ENCODE results near the gene LGALS3BP. TPM values are rescaled to one million over a fixed set of nuclear protein-coding genes. Genes with fewer than 3 reads are reported as not detected.
A peak's percentile ranks its signal among the peaks of the same experiment; 100 is the strongest.
"Not testable (repeated sequence)": the region's sequence is repeated elsewhere in the genome, so short reads cannot be mapped to it uniquely, and the experiment has no call there.

The LGALS3BP gene
- 10 to 100 TPM; 44.8 to 48.2 TPM for total RNA-seq

GRCh38 chr17:78979780-78980623 is at the start of gene LGALS3BP:
Gene LGALS3BP (minus strand): TSS chr17:78979923. CDS start chr17:78977191, 2,732 bp downstream.
- peak; percentile 89 for ATAC-seq (replicated peaks)
- no peaks in the 10 kb centered on the region for H3K36me3 Mint-ChIP-seq (ENCODE audit: low read depth)
- H3K4me1 Mint-ChIP-seq = no peaks in the 10 kb centered on the region
- H3K9me3 Mint-ChIP-seq = no peaks in the 10 kb centered on the region
- no peaks in the 10 kb centered on the region for H3K27me3 Mint-ChIP-seq
- peak within 1 kb of the TSS; percentile 76 for H3K27ac Mint-ChIP-seq
- peak within 1 kb of the TSS; percentile 69 for H3K4me3 Mint-ChIP-seq

DNA sequence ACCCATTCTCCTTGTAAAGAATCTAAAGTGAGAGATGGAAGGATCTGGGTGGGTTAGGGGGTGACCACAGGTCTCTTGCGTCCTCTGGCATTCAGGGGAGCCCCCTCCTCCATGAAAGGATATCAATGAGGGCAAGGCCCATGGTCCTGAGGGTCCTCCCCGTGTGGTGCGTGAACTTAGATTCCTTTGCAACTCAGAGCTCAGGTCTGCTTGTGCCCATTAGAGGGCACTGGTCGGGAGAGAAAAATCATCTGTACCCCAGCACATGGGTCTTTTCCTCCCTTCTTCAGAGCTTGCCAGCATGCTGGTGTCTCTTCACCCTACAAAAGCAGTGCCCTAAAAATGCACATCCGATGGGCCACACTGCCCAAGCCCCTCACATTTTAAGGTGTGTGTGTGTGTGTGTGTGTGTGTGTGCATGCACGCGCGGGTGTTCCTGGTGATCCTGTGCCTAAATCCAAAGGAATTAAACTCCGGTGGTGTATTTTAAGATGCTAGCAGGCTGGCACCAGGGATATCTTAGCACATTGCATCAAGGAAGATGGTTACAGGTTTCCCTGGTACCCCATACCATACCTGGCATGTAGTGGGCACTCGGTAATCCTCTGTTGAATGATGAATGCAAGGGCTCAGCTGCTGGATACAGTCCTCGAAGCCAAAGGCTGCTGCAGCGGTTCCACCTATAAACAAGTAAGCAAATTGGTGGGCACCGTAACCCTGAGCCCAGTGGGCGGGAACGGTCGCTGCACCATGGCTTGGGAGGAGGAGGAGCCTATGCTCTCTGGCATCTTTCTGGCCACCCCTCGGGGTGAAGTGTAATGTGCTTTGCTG is 49.0 kb upstream of the LGALS3BP start:
- no peak for ATAC-seq (replicated peaks)
- no peaks in the 10 kb centered on the region for H3K9me3 Mint-ChIP-seq

GRCh38 chr17:79027925-79028491 is 48.3 kb upstream of the LGALS3BP start:
- no peak for ATAC-seq (replicated peaks)
- no peaks in the 10 kb centered on the region for H3K36me3 Mint-ChIP-seq (ENCODE audit: low read depth)
- no peak overlapping the region for H3K27ac Mint-ChIP-seq
- H3K4me3 Mint-ChIP-seq = no peak overlapping the region
- H3K4me1 Mint-ChIP-seq = no peaks in the 10 kb centered on the region
- no peaks in the 10 kb centered on the region for H3K9me3 Mint-ChIP-seq
- peaks cover 13% of the 10 kb centered on the region for H3K27me3 Mint-ChIP-seq

More for the DNA sequence above, 49.0 kb upstream of the LGALS3BP start:
- Mint-ChIP-seq H3K4me3 (no peak overlapping the region), H3K4me1 (no peaks in the 10 kb centered on the region), H3K36me3 (ENCODE audit: low read depth) (no peaks in the 10 kb centered on the region), H3K27me3 (peaks cover 13% of the 10 kb centered on the region), H3K27ac (no peak overlapping the region)

GRCh38 chr17:79027274-79027924 is 47.7 kb upstream of the LGALS3BP start:
- ATAC-seq (replicated peaks) = no peak
- H3K4me3 Mint-ChIP-seq = no peak overlapping the region
- no peak overlapping the region for H3K27ac Mint-ChIP-seq
- no peaks in the 10 kb centered on the region for H3K36me3 Mint-ChIP-seq (ENCODE audit: low read depth)
- no peaks in the 10 kb centered on the region for H3K4me1 Mint-ChIP-seq
- peaks cover 12% of the 10 kb centered on the region for H3K27me3 Mint-ChIP-seq
- H3K9me3 Mint-ChIP-seq = no peaks in the 10 kb centered on the region

GRCh38 chr17:79026376-79027273 is 46.9 kb upstream of the LGALS3BP start:
- Mint-ChIP-seq H3K4me3 (no peak overlapping the region), H3K9me3 (no peaks in the 10 kb centered on the region), H3K36me3 (ENCODE audit: low read depth) (no peaks in the 10 kb centered on the region), H3K27me3 (peaks cover 4% of the 10 kb centered on the region), H3K27ac (no peak overlapping the region), H3K4me1 (no peaks in the 10 kb centered on the region)
- no peak for ATAC-seq (replicated peaks)

DNA sequence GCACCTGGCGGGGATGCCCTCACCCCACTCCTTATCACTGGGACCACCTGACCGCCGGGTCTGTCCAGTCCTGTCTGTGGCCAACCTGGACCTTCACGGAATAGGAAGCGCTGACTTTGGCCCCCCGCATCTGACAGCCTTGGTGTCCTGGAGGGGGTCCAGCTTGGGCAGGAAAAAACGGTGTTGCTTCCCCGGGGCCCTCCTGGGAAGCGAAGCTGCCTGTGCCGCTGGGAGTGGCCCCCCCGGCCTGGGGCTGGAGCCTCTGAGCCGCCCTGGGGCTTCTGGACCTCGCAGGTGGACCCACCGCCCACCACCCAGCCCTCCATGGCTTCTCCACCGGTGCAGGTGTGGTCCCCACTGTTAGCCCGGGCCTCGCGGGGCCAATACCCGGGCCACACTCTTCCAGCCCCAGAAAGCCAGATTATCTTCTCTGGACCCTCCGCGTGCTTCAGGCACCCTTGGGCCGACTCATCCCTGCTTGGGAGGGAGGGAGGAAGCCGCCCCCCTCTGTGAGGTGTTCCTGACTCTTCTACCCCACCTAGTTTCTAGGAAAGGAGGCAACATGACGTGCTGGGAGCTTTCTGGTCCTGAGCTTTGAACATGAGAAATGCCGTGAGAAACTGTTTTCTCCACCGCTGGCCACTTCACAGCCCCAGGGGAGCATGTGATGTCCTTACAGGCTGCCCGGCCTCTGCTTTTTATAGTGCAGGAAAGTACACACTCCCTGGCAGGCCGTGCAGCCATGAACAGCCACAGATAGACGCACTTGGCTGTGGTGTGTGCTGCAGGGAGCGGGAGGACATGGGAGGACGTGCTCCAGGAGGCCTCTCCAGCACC is 45.4 kb upstream of the LGALS3BP start:
- H3K27me3 Mint-ChIP-seq = no peaks in the 10 kb centered on the region
- H3K4me1 Mint-ChIP-seq = no peaks in the 10 kb centered on the region
- peak overlapping the region; percentile 68 for H3K4me3 Mint-ChIP-seq
- H3K27ac Mint-ChIP-seq = no peak overlapping the region
- H3K9me3 Mint-ChIP-seq = no peaks in the 10 kb centered on the region
- ATAC-seq (replicated peaks) = no peak
- H3K36me3 Mint-ChIP-seq (ENCODE audit: low read depth) = no peaks in the 10 kb centered on the region

- peak; percentile 80 for ATAC-seq (replicated peaks)
- Mint-ChIP-seq H3K9me3 (no peaks in the 10 kb centered on the region), H3K36me3 (ENCODE audit: low read depth) (no peaks in the 10 kb centered on the region), H3K4me3 (peak within 1 kb of the TSS; percentile 68), H3K4me1 (no peaks in the 10 kb centered on the region), H3K27ac (peak within 1 kb of the TSS; percentile 32), H3K27me3 (no peaks in the 10 kb centered on the region)
Observed at GRCh38 chr17:79023886-79024771, 44.4 kb upstream of the LGALS3BP start, which contains the start of gene C1QTNF1. Gene C1QTNF1 (plus strand): TSS chr17:79024169. CDS start chr17:79043969, 19,800 bp downstream.

DNA sequence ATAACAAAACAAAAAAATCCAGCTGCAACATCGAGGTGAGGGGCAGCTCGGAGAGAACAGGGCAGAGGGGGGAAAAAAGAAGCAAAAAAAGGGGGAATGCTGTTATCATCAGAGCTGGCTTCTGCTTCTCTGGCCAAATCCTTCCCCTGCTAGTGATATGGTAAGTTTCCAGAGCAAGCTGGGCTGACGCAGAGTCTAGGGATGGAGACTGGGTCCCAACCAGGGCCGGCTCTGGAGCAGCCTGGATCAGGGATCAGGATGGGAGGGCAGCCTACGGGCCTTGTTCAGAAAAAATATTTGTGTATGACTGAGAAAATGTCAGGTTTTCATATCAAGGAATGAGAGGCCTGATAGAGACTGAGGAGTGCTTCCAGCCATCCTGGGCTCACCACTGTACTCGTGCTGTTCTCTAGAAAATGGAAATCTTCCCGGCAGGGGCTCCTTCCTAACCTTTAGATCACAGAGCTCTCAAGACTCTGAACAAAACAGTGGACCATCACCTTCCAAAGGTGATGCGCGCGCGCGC is 43.5 kb upstream of the LGALS3BP start:
- Mint-ChIP-seq H3K9me3 (no peaks in the 10 kb centered on the region), H3K4me3 (peak overlapping the region; percentile 68), H3K4me1 (no peaks in the 10 kb centered on the region), H3K36me3 (ENCODE audit: low read depth) (no peaks in the 10 kb centered on the region), H3K27me3 (peaks cover 3% of the 10 kb centered on the region), H3K27ac (no peak overlapping the region)
- no peak for ATAC-seq (replicated peaks)

DNA sequence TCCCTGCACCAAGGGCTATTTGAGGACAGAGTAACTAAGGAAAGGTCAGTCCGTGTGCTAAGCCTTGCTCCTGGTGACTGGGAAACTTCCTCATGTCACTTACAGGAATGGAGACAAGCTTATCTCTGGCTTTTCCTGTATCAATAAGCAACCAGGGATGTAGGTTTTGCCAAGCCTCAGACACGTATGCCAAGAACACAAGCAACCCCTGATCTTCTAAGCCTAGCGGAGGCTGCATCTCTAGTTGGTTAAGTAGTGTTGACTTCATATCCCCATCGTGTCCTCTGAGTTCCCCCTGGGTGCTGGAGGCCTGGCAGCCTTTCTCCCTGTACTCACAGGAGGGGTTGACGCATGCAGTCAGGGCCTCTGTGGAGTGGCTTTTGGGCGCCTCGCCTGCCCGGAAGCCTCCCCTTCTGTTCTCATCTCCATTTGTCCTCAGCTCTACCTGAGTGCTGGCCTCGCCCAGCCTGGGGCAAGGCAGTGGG is 42.8 kb upstream of the LGALS3BP start:
- Mint-ChIP-seq H3K27me3 (peaks cover 3% of the 10 kb centered on the region), H3K27ac (no peak overlapping the region), H3K36me3 (ENCODE audit: low read depth) (no peaks in the 10 kb centered on the region), H3K9me3 (no peaks in the 10 kb centered on the region), H3K4me3 (no peak overlapping the region), H3K4me1 (no peaks in the 10 kb centered on the region)
- ATAC-seq (replicated peaks) = no peak

- H3K36me3 Mint-ChIP-seq (ENCODE audit: low read depth); H3K9me3 Mint-ChIP-seq; H3K27me3 Mint-ChIP-seq; H3K4me1 Mint-ChIP-seq; H3K4me3 Mint-ChIP-seq; H3K27ac Mint-ChIP-seq; ATAC-seq (replicated peaks): not testable (repeated sequence)
Observed at GRCh38 chr17:79021929-79022328, 42.2 kb upstream of the LGALS3BP start.

GRCh38 chr17:79020631-79021301 is 41.0 kb upstream of the LGALS3BP start:
- H3K36me3 Mint-ChIP-seq (ENCODE audit: low read depth) = no peaks in the 10 kb centered on the region
- peaks cover 3% of the 10 kb centered on the region for H3K27me3 Mint-ChIP-seq
- H3K4me3 Mint-ChIP-seq = no peak overlapping the region
- H3K9me3 Mint-ChIP-seq = no peaks in the 10 kb centered on the region
- no peak for ATAC-seq (replicated peaks)
- no peaks in the 10 kb centered on the region for H3K4me1 Mint-ChIP-seq
- no peak overlapping the region for H3K27ac Mint-ChIP-seq

Measured in activated T-helper 17 cell treated with anti-CD3 and anti-CD28 coated beads, Interleukin-2, amount 50 U/mL, for 72 hours (primary cell).